HUES64 (cell line): ENCODE data around the gene LY6G5C.

ENCODE experiments used
- H3K27ac ChIP-seq: 2 replicates; pipeline ENCODE4 v1.7.0; 2013; ENCODE audit warnings: low read depth, low read length, inconsistent platforms
- H3K27me3 ChIP-seq: 2 replicates; pipeline ENCODE4 v1.6.1; 2013; ENCODE audit warnings: mild to moderate bottlenecking, low read length; ENCODE audit not compliant: insufficient read depth
- H3K36me3 ChIP-seq: 2 replicates; pipeline ENCODE4 v1.6.1; 2013; ENCODE audit warnings: mild to moderate bottlenecking, low read length; ENCODE audit not compliant: insufficient read depth
- H3K4me1 ChIP-seq: 2 replicates; pipeline ENCODE4 v1.6.1; 2013; ENCODE audit warnings: mild to moderate bottlenecking, low read length, moderate library complexity; ENCODE audit not compliant: insufficient read depth
- H3K4me3 ChIP-seq: 2 replicates; pipeline ENCODE4 v1.5.1; 2013; ENCODE audit warnings: mild to moderate bottlenecking, low read length, moderate library complexity
- H3K9ac ChIP-seq: 2 replicates; pipeline ENCODE4 v1.6.1; 2013; ENCODE audit warnings: mild to moderate bottlenecking, low read depth, low read length
- H3K9me3 ChIP-seq: 2 replicates; pipeline ENCODE4 v1.6.1; 2013; ENCODE audit warnings: low read depth, low read length; ENCODE audit not compliant: insufficient read depth
- WGBS: fragments of 150-250, 120-280 bp; methylation state at CpG from one replicate; pipeline ENCODE4 v1.1.7; 2013; ENCODE audit warnings: missing lambda C conversion rate; 5-methylcytosine and 5-hydroxymethylcytosine counted together

Gene LY6G5C

DNA sequence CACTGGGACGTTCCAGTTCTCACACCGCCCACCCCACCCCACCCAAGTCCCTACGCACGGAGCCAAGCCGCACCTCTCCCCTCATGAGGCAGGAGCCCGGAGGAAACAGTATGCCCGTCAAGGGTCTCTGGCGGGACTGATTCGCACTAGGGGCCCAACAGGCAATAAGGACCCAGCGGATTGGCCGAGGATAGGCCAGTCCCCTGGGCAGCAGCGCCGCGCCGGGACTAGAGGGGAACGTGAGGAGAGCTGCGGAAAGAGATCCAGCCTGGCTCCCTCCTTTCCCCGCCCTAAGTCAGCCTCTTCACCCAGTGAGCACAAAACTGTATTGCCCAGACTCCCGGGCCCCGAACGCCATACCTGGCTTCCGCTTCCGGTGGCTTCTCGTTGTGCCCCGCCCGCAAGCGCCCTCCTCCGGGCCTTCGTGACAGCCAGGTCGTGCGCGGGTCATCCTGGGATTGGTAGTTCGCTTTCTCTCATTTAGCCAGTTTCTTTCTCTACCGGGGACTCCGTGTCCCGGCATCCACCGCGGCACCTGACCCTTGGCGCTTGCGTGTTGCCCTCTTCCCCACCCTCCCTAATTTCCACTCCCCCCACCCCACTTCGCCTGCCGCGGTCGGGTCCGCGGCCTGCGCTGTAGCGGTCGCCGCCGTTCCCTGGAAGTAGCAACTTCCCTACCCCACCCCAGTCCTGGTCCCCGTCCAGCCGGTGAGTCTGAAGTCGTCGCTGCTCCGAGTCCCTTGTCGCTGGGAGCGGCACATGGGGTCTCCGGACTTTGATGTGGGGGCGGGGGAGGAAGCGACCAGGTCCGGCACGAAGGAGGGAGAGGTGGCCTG is 15.1 kb downstream of the LY6G5C start, which contains the start of gene CSNK2B:
CSNK2B (plus strand) TSS at position 580 of the 836 bp plus-strand sequence. CDS start 752 bp downstream, outside the sequence.
- H3K27ac ChIP-seq: peak within 1 kb of the TSS; percentile 99
- peak within 1 kb of the TSS; percentile 96 for H3K9ac ChIP-seq
- peak within 1 kb of the TSS; percentile 96 for H3K4me3 ChIP-seq
- WGBS: under 1% methylated on average over 63 of the region's 63 CpGs
- H3K9me3 ChIP-seq: no peaks in the 10 kb centered on the region
- H3K27me3 ChIP-seq: no peaks in the 10 kb centered on the region
- peaks cover 16% of the 10 kb centered on the region for H3K4me1 ChIP-seq
- peaks cover 65% of the 10 kb centered on the region for H3K36me3 ChIP-seq

DNA sequence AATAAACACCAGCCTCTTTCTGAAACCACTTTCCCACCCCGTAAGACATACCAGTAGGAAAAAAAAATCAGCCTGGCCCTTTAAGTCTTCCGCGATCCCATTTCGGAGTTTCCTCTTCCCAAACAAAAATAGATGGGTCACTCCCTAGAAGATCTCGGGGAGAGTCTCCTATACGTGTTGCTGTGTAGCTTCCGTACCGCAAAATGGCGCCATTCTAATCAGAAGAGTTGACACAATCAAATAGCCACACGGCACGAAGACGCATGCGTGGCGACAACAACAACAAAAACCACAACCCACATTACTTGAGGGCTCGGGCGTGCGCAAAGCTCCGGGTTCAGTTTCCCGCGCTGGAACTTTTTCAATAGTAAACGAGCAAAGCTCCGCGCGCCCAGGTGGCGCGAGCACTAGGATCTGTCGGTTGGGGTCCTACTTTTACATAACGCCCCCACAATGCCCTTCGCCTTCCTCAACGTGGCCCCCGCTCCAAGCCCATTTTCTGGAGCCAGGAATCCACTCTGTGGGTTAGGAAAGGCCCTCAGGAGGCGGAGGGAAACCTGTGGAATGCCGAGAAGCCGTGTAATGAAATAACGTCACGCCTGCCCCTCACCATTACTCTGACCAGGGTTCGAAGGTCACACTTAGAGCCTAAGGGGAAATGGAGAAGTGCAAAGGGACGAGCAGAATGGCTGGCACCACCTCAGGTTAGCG is 15.9 kb downstream of the LY6G5C start, which contains the start of gene GPANK1:
GPANK1 (minus strand) TSS at position 208 of the 711 bp plus-strand sequence. CDS start 519 bp downstream, outside the sequence.
- H3K36me3 ChIP-seq: peaks cover 57% of the 10 kb centered on the region

DNA sequence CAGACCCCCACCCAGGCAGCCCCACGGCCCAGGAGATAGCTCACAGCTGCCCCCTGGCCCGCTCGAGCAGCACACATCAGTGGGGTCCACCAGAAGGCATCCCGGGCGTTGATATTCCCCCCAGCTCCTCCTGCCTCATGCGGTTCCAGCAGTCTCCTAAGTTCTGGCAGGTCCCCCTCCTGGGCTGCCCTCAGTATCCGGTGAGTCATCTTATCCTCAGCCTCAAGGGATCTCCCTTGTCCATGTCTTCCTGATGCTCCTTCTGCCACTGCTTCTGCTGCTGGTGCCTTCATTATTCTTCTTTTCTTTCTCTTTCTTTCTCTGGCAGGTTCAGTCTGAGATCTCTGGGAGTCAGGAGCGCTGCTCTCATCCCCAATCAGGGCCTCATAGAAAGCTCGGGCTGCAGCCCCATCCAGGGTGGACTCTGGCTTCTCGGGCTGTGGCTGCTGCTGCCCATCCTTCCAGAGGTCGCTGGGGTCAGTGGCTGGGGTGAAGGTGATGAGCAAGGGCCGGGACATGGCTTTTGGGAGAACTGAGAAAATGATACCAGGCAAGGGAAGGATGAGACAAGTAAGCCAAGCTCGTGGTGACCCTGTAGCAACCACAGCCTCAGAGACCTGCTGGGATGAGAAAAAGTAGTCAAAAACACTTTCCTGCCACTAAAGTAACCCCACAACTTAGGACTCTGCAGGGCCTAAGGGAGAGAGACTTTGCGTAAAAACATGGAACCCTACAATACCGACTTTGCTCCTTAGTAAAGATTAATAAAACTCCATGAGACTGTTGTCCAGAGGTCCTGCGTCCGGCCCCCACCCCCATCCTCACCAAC is 16.7 kb downstream of the LY6G5C start:
- H3K36me3 ChIP-seq: peaks cover 49% of the 10 kb centered on the region
- 43% methylated on average over 17 of the region's 17 CpGs for WGBS
- peaks cover 19% of the 10 kb centered on the region for H3K4me1 ChIP-seq
- H3K9me3 ChIP-seq: no peaks in the 10 kb centered on the region
- peak overlapping the region; percentile 96 for H3K4me3 ChIP-seq
- H3K9ac ChIP-seq: peak overlapping the region; percentile 96
- H3K27me3 ChIP-seq: no peaks in the 10 kb centered on the region
- H3K27ac ChIP-seq: peak overlapping the region; percentile 99

More for the DNA sequence above, 15.9 kb downstream of the LY6G5C start, which contains the start of gene GPANK1:
- Histone ChIP-seq H3K9ac (peak within 1 kb of the TSS; percentile 96), H3K9me3 (no peaks in the 10 kb centered on the region), H3K4me1 (peaks cover 16% of the 10 kb centered on the region), H3K27ac (peak within 1 kb of the TSS; percentile 99), H3K4me3 (peak within 1 kb of the TSS; percentile 96), H3K27me3 (no peaks in the 10 kb centered on the region)
- under 1% methylated on average over 38 of the region's 39 CpGs for WGBS

DNA sequence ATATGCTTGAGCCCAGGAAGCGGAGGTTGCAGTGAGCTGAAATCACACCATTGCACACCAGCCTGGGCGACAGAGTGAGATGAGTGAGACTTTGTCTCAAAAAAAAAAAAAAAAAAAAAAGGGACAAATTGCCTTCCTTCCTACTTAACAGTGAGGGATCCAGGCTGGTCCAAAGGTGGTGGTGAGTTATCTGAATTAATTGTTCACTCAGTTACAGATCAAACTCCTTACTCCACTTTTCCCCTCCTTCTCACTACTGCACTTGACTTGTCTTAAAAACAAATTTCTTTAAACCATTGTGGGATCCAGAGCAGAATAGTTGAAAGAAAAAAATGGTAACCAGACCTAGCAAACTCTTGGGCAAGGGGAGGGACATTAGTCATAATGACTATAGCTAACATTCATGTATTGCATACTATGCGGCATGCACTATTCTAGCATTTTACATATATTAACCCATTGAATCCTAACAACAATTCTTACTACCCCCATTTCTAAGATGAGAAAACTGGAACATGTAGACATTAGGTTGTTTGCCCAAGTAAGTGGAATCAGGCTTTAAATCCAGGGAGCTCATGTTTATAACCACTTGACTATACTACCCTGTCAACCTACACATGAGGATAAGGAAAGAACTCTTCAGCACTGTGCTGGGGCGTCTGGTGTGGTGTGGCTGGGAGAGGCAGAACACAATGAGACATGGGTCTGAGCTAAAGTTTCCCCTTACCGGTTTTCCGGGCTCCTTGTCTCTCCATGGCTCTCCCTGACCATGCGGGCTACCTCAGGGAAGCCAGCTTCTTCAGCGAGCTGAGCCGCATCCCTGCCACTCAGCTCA is 17.5 kb downstream of the LY6G5C start:
- Histone ChIP-seq H3K9ac (no peak overlapping the region; the same call in 1 of the 2 replicates), H3K4me1 (peaks cover 19% of the 10 kb centered on the region), H3K27me3 (no peaks in the 10 kb centered on the region), H3K27ac (peak overlapping the region; percentile 20), H3K36me3 (peaks cover 41% of the 10 kb centered on the region), H3K4me3 (peak overlapping the region; percentile 96), H3K9me3 (no peaks in the 10 kb centered on the region)
- WGBS: 86% methylated on average over 8 of the region's 9 CpGs

DNA sequence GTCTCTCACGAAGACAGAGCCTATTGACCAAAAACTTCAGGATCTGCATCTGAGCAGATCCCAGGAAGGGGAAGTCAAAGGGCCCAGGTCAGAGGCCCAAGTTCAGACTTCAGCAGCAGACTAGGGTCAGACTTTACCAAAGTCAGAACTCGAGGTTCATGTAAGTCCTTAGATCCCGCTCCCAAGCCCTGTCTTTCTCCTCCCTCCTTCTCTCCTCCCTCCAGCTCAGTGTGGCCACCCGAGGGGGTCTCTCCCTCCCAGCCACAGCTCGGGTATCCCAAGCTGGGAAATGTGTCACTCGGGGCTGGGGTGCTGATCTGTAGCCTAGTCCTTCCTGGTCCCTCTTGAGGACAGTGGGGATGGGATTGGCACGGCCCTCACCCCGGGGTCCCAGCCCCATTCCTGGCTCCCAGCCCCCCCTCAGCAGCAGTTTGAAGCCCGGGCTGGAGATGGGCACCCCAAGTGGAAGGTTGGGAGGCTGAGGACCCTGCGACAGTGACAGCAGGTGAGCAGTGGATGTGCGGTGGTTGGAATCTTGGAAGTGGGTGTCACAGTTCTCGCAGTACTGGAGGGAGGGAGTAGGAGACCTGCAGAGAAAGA is 18.6 kb downstream of the LY6G5C start:
- WGBS: 96% methylated on average over 12 of the region's 12 CpGs
- no peaks in the 10 kb centered on the region for H3K9me3 ChIP-seq
- H3K36me3 ChIP-seq: peaks cover 40% of the 10 kb centered on the region
- no peak overlapping the region for H3K9ac ChIP-seq
- H3K27me3 ChIP-seq: no peaks in the 10 kb centered on the region
- H3K4me1 ChIP-seq: peaks cover 19% of the 10 kb centered on the region
- H3K27ac ChIP-seq: no peak overlapping the region
- H3K4me3 ChIP-seq: no peak overlapping the region

DNA sequence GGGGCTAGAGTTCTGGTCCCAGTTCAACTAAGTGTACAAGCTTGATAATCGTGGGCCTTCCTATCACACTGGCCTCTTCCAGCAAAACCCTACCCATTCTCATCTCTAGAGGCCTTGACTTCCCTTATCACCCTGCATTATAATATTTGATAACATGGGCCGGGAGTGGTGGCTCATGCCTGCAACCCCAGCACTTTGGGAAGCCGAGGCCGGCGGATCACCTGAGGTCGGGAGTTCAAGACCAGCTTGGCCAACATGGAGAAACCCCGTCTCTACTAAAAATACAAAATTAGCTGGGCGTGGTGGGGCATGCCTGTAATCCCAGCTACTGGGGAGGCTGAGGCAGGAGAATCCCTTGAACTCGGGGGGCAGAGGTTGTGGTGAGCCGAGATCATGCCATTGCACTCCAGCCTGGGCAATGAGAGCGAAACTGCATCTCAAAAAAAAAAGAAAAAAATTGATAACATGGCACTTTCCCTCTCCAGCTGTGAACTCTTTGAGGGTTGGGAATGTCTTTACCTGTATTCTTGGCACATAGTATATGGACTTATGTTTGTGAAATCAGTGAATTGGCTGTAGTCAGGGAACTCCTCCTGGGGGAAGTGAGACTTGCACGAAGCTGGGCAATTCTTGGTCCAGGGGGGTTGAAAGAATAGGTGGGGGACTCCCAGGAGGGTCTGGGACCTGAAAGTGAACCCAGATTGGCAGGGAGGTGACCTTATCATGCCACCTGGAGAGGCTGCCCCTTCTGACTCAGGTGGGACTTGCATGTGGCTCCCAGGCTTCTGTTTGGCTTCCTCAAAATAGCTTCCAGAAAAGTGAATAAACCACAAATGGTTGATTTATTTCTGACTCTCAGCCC is 19.4 kb downstream of the LY6G5C start:
- Histone ChIP-seq H3K27ac (peak overlapping the region; percentile 81), H3K9me3 (no peaks in the 10 kb centered on the region), H3K27me3 (no peaks in the 10 kb centered on the region), H3K36me3 (peaks cover 38% of the 10 kb centered on the region), H3K9ac (peak overlapping the region; percentile 91; the same call in 1 of the 2 replicates), H3K4me3 (peak overlapping the region; percentile 83), H3K4me1 (peaks cover 19% of the 10 kb centered on the region)
- 91% methylated on average over 12 of the region's 12 CpGs for WGBS

DNA sequence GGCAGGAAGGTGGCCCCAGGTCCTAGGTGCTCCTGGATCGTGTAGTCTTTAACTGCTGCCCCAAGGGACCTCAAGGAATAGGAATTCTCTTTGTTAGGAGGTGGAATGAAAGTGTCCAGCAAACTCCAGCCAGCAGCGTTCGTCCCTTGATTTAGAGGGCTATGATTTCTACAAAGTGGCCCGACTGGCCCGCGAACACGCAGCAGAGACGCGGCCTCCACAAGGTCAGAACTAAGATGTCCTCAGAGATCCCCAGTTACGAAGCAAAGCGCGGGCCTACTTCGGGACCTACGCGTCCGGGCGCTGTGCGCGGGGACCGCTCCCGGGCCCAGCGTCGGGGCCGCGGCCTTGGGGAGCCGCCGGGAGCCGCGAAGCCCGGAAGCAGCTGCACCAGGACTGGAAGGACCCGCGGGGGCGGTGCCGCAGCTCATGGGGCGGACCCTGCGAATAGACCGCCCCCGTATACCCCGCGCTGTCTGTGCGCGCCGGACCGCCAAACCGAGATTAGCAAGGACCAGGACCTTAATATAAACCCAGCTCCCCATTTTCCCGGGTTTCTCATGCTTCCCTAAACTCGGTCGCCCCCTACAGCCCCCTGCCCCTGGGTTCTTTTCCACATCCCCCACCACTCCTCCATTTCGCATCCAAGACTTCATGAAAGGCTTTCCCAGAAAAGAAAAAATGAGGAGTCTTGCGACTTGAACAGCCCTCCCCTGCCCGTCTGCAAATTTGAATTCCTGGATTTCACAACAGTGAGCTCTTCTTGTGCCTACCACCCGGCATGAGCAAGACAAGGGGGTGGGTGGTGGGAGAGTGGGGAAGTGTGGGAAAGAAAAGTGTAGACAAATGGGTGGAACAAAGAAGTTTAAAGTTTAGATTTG is 20.2 kb downstream of the LY6G5C start, which contains the start of gene C6orf47:
C6orf47 (minus strand) TSS at position 398 of the 881 bp plus-strand sequence. CDS start 831 bp downstream, outside the sequence.
- Histone ChIP-seq H3K9ac (peak within 1 kb of the TSS; percentile 91), H3K27ac (peak within 1 kb of the TSS; percentile 88), H3K27me3 (no peaks in the 10 kb centered on the region), H3K9me3 (no peaks in the 10 kb centered on the region), H3K36me3 (peaks cover 38% of the 10 kb centered on the region), H3K4me1 (peaks cover 19% of the 10 kb centered on the region), H3K4me3 (peak within 1 kb of the TSS; percentile 83)
- WGBS: 1% methylated on average over 52 of the region's 52 CpGs

DNA sequence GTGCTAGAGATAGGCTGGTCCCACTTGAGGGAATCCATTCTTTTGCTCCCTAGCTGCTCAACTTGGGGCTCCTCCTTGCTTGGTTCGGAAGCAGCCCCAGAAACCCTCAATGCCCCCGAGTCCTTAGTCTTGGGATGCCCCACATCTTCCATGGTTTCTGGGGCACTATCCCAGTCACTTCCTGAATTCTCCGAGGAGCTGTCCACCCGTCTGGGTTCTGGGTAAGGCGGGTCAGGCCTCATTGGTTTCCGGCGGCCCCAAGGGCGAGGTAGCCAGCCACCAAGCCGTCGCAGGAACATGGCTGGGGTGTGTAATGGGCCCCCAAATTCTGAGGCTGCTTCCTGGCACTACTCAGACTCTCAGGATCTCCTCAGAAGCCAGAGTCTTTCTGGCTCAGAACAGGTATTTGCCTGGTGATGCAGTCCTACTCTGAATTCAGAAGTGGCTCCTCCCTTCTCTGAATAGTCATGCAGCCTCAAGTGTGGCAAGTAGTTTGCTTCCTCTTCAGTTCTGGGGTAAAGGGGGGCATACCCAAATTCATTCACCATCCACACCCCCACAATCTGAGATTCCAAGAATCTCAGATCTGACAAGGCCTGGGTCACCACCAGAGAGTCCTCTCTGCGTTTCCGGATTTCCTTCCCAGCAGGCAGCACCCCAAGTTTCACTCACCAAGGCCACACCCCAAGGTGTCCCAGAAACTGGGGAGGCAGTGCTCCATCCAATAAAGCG is 21.1 kb downstream of the LY6G5C start:
- WGBS: 49% methylated on average over 13 of the region's 13 CpGs
- H3K4me1 ChIP-seq: peaks cover 19% of the 10 kb centered on the region
- H3K9ac ChIP-seq: peak overlapping the region; percentile 91
- no peaks in the 10 kb centered on the region for H3K27me3 ChIP-seq
- peak overlapping the region; percentile 88 for H3K27ac ChIP-seq
- peak overlapping the region; percentile 83 for H3K4me3 ChIP-seq
- peaks cover 38% of the 10 kb centered on the region for H3K36me3 ChIP-seq
- H3K9me3 ChIP-seq: no peaks in the 10 kb centered on the region
